CD4-positive, alpha-beta T cell treated with Interleukin-2 at 100 ng/mL for 4 hours (primary cell): ENCODE results near the gene ROR2.
"Not testable (repeated sequence)": the region's sequence is repeated elsewhere in the genome, so short reads cannot be mapped to it uniquely, and the experiment has no call there.

Source experiments
- DNase-seq: peaks from one replicate; pipeline ENCODE4 v3.0.0-alpha.2; 2020; ENCODE audit warnings: low spot score

Gene ROR2

DNA sequence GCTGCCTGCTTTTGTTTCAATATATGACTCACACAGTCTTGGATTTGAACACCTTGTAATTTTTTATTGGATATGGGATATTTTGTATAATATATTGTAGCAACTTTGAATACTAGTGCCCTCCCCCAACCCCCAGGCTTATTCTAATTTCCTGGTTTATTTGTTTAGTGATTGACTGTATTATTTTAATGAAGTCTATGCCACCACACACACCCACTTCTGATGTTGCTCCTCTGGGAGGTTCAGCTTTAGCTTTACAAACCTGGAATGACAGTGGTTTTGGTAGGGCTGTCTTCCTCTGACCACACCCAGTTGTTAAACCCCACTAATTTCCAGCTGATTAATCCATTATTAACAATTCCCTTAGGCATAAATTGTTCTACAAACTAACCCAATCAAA, 320.3 kb downstream of the ROR2 start:
- DNase-seq: no peak

DNA sequence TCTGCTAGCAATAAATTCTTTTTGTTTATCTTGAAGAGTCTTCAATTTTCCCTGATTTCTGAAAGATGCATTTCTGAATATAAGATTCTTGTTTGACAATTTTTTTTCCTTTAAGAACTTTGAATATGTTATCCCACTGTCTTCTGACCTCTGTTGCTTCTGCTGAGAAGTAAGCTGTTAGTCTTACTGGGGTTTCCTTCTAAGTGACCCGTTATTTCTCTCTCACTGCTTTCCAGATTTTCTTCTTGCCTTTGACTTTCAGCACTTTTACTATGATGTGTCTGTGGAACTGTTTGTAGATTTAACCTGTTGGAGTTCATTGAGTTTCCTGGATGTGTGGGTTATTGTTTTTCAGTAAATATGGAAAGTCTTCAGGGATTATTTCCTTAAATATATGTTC, 321.1 kb downstream of the ROR2 start:
- no peak for DNase-seq

DNA sequence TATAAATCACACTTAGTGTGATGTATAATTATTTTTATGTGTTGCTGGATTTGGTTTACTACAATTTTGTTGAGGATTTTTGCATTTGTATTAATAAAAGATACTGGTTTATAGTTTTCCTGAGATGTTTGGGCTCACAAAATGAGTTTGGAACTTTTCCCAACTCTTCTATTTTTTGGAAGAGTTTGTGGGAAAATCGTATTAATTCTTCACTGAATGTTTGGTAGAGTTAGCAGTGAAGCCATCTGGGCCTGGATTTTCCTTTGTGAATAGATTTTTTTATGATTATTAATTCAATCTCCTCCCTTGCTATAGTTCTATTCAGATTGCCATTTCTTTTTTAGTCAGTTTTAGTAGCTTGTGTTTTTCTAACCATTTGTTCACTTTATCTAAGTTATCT, 324.7 kb downstream of the ROR2 start:
- DNase-seq: no peak

DNA sequence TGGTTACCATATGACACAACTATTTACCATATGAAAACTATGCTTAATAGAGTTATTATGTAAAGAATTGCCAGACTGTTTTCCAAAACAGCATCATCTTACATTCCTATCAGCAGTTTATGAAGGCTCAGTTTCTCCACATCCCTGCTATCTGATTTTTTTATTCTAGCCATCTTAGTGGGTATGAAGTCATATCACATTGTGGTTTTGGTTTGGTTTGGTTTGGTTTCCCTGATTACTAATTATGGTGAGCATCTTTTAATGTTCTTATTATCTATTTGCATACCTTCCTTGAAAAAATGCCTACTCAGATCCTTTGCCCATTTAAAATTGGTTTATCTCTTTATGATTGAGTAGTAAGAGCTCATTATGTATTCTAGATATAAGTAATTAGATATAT, 327.0 kb downstream of the ROR2 start:
- no peak for DNase-seq

DNA sequence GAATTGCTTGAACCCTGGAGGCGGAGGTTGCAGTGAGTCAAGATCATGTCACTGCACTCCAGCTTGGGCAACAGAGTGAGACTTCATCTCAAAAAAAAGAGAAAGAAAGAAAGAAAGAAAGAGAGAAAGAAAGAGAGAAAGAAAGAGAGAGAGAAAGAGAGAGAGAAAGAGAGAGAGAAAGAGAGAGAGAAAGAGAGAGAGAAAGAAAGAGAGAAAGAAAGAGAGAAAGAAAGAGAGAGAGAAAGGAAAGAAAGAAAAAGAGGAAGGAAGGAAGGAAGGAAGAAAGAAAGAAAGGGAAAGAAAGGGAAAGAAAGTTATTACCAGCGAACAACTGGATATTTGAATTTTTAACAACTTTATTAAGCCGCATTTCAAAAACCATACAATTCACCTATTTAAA, 327.9 kb downstream of the ROR2 start:
- not testable (repeated sequence) for DNase-seq

DNA sequence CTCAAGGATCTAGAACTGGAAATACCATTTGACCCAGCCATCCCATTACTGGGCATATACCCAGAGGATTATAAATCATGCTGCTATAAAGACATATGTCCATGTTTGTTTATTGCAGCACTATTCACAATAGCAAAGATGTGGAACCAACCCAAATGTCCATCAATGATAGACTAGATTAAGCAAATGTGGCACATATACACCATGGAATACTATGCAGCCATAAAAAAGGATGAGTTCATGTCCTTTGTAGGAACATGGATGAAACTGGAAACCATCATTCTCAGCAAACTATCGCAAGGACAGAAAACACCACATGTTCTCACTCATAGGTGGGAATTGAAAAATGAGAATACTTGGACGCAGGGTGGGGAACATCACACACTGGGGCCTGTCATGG, 336.0 kb downstream of the ROR2 start:
- not testable (repeated sequence) for DNase-seq

DNA sequence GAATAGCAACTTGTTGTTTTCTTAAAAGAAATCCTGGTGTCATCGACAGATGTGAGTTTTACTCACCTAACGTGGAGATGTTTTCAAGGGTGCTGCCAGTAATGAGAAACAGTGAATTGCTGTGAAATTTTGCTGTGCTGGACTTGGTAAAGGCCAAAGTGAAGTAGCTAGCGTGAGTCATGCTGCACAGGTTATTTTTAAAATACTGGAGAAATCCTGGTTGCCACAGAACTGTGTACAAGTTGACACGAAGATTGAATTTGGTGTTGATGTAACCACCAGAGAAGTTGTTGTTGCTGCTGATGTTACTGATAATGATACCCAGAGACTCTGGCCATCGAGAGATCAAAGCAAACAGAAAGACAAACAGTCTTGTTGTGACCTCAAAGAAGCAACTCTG, 338.4 kb downstream of the ROR2 start:
- DNase-seq: no peak

DNA sequence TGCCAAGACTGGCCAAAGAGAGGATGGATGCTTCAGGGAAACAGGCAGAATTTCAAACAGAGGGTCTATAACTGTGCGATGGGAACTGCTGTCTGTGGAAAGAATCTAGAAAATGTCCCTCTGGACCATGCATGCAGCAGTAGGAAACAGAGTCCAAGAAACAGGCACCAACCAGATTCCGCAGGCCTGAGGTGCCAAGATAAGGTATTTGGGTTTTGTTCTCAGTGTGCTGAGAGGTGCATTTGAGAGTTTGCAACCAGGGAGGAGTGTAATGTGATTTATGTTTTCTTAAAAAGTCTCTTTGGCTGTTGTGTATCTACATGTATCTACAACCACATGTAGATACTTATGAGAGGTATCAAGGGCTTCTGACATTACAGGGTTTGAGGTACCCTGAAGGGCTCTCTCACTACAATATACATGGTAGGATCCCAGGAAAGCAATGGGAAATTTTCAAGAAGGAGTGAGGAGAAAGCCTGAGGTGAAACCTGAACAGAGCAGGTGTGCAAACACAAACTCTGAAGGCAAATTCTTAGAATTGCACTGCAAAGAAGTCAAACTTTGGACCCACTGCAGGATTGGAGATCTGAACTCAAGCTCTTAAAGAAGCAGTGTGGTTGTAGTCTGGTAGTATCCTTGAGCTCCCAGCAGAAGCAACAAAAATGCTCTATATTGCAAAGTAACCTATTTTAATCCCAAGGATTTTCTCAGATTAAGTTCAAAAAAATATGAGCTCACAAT, 343.6 kb downstream of the ROR2 start:
- no peak for DNase-seq

DNA sequence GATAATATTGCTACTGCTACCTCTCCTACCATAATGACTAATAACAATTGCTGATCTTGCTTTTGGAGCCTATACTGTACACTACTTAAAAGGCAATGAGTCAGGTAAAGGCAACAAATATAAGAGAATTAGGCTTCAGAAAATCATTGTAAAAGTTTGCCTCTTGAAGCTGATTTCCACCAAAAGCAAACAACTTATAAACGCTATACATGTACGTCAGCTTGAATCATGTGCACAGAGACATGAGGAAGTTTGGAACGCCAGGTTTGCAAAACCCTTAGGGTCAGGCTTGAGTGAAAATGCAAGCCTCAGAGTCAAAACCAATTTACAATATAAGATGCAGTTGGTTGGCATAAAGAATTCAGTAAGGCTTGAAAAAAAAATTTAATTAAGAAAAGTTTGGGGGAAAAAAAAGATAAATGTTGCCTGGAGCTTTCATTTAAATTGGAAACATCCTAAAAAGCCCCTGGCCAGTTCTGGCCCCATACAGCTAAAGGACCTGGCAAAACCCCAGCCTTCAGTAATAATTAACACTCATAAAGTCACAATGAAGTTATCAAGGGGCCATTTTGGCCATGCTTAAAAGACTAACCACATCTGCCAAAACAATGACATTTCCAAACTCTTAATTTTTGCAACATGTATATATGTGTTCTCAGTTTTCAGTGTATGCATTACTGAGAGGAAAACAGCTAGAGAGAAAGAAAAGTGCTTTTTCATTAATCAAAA, 345.4 kb downstream of the ROR2 start:
- no peak for DNase-seq

DNA sequence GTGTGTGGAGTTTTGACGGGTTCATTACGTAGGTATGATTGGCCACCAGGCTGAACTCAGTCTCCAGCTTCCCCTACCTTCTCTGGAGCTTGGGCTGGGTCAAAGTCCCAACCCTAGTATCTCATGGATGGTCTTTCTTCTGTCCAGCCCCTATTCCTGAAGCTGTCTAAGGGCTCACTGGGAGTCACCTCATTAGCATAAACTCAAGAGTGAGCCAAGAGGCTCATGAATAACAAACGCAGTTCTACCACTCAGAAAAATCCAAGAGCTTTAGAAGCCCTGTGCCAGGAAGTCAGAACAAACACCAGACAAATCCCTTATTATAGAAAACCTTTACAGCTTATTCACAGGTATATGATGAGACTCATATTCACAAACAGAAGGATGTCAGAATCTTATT, 346.1 kb downstream of the ROR2 start:
- DNase-seq: no peak

DNA sequence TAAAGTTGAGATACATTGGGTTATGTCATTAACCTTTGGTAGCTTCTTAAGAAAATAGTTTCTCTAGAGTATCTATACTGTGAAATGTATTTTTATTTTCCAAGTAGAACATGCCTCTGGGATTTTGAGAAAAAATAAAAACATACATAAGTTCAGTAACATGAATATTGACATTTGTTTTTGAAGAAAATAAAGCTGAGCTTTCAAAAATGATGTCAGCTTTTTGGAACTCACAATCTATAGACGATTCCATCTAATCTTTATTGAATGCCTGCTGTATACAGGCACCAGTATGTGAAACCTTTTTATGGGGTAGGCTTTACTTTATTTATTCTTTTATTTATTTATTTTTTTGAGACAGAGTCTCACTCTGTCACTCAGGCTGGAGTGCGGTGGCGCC, 350.5 kb downstream of the ROR2 start:
- DNase-seq: no peak

DNA sequence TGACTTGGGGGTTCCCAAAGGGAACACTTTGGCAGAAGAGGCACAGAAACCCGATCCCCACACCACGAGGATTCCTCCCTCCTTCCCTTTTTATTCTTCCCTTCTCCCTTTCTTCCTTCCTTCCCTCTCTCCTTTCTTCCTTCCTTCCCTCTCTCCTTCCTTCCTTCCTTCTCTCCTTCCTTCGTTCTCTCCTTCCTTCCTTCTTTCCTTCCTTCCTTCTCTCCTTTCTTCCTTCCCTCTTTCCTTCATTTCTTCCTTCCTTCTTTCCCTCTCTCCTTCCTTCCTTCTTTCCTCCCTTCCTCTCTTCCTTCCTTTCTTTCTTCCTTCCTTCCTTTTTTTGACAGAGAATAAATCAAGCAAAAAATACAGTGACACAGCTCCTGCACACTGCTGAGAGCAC, 358.4 kb downstream of the ROR2 start:
- no peak for DNase-seq

DNA sequence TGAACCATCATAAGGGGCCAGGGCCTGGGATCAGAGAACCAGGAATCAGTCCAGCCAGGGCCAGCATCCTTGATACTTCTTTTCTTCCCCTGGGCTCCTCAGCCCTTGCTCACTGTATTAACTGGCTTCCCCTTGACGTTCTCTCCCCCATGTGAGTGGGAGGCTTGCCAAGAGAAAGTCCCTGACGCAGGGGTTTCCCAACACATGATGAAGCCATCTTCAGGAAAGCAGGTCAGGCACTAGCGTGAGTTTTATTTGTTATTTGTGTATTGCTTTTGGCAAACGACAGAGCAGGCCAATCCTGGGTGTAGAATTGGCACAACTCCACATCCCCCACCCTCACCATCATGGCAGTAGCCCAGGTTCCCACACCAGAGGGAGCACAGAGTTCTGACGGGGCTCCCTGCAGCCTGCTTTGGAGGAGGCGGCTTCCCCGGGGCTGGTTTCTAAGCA, 360.9 kb downstream of the ROR2 start:
- DNase-seq: no peak

DNA sequence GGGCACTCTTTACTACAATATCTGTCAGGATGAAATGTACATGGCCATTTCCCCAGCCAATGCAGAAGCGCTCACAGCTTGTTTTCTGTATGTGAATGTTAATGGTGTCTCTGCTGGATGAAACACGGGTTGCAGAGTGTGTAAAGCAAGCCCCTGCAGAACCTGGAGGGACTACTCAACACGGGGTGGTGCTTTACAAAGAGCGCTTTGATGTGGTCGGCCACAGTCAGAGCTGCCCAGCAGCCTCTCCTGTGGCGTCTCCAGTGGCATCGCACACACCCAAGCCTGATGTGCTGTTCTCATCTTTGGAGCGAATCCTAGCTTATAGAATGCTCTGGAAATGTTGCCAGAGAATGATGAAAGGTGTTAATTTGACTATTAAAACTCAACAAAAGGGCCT, 363.7 kb downstream of the ROR2 start:
- DNase-seq: no peak

DNA sequence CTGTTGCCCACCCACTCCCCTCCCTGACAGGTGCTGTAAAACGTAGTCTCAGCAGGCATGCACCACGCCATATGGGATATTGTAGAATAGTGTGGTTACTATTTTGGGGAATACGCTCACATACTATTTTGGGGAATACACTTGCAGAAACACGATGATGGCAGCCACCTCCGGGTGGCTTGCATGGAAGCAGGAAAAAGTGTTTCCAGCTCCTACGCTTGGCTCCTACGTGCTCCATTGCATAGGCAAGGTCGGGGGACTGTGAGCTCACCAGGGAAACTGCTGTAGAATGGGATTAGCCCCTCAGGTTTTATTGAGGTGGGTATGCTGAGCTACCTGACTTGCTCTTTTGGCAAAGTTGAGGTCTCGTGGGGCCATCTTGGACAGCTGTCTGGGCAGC, 366.1 kb downstream of the ROR2 start:
- no peak for DNase-seq

DNA sequence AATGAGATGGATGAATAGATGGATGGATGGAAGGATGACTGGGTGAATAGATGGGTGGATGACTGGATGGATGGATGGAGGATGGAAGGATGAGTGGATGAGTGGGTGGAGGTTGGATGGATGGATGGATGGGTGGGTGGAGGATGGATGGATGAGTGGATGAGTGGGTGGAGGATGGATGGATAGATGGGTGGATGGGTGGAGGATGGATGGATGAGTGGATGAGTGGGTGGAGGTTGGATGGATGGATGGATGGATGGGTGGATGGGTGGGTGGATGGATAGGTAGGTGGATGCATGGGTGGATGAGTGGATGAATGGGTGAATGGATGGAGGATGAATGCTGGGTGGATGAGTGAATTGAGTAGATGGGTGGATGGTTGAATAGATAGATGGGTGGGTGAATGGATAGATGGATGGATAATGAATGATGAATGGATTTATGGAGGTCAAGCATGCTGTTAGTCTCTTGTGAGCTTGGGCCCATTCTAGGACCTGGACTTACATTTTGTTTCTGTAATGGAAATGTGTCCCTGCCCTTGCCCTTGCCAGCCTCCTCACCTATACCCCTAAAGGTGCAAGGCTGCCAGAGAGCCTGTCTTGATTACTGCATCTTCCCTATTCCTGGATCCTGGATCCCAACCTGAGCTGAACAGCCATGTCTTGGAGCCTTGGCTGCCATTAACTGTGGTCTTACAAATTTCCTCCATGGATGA, 366.7 kb downstream of the ROR2 start:
- no peak for DNase-seq

DNA sequence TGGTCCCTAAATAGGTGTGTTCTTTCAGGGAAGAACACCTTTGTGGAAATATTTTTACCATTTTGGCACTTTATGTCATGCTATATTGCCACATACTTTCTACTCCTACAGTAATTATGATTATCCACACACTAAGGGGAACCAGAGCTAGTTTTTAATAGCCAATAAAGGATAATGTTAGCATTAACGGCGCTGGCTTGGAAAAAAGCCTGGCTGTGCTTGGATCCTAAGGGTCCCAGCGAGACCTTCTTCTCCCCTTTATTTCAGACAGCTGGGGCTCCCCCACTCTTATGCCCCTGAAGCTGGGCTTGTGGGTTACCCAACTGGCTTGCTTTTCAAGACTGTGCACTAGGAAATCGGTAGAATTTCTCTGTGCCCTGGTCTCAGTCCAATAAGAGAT, 367.8 kb downstream of the ROR2 start:
- no peak for DNase-seq

DNA sequence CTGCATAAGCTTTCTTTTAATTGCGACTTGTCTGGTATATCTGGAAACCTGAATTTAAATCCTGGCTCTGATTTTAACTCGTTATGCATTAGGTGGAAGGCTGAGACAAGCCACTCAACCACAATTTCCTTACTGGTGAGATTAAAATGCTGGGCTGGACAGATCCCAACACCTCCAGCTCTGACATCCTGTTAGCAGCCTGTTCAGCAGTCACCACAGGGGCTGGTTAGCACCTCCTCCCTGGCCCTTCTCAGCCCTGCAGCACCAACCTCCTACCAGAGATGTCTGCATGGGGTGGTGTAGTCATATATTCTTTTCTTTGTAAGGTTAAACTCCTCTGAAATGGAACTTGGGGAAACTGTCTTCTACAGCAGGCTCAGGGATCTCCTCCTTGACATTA, 369.9 kb downstream of the ROR2 start:
- DNase-seq: no peak

DNA sequence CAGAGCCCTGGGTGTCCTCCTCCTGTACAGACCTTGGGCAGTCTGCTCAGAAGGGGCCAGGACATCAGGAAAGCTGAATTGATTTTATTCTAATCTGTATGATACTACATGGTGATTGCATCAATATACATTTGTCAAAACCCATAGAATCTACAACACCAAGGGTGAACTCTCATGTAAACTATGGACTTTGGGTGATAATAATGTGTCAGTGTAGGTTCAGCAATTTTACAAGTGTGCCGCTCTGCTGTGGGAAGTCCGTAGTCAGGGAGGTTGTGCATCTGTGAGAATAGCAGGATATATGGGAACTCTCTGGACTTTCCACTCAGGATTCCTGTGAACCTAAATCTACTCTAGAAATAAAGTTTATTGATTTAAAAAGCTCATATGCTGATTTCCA, 371.1 kb downstream of the ROR2 start:
- no peak for DNase-seq

DNA sequence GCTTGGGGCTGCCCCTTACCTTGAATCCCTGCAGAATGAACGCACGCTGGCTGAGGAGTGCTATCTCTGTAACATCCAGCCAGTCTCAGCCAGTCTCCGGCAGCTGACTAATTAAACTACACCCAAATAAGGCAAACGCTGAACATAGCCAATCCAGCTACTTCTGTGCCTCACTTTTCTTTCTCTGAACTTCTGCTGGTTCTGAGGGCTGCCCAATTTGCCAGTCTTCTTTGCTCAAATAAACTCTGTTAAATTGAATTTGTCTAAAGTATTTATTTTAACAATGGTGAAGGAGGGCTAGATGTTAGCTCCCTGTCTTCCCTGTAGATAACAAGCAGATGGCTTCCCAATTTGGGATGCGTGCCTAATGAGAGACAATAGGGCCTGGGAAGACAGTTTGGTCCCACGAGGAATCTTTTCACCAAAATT, 372.4 kb downstream of the ROR2 start:
- DNase-seq: no peak

DNA sequence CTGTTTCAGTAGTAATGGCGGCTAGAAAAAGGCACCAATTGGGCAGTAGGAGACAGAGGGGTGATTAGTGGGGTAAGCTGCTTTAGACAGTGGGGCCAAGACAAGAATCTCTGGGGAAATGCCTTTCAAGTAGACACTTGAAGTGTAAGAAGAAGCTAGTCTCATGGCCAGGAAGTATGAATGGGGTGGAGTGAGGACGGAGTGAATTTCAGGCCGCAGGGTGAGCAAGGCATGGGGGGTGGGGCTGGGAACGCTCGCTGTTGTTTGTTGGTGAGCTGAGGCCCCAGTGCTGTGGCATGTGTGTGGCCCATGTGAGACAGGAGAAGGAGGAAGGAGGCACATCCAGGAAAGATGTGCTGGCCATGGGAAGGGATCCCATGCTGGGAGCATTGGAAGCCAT, 377.2 kb downstream of the ROR2 start:
- no peak for DNase-seq

DNA sequence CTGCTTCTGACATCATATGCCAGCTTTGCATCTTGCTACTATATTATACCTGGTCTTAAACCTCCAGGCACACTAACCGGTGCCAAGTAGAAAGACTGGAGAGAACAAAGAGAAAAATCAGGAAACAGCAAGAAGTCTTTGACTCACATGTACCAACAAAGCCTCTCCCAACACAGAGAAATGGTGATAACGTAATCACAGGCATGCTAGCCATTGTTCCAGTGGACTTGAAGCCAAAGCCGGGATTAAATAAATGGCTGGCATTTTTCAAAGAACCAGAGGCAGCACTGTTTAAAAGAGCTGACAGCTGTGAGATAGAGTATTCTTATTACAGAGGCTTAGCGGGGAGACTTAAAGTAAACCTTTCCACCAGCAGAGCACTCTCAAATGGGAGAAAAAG, 378.0 kb downstream of the ROR2 start:
- no peak for DNase-seq

DNA sequence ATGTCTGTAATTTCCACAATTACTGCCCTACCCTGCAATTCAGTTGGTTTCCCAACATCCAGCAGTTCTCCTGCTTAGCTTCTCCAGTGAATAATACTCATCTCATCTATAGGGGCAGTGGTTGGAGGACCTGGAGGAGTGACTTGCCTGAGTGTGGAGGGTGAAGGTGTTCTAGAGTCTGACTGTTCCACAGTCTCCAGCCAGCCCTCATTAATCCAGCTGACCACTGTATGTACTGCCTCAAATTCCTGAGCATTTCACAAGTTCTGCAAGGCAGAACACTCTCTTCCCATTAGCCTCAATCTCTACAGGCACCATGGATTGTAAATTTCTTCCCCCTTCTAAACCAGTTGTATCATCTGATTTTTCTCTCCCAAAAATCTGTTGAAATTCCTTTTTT, 379.0 kb downstream of the ROR2 start:
- DNase-seq: no peak
